Endothelial cell of umbilical vein (primary cell): ENCODE data around the gene TUBA4A. TPM values are rescaled to one million over a fixed set of nuclear protein-coding genes. Genes with fewer than 3 reads are reported as not detected.
A peak's percentile ranks its signal among the peaks of the same experiment; 100 is the strongest.

Source experiments
- BruUV-seq: library from RNA; stranded (reverse); fragments of 400-500 nt; replicated peaks from 2 replicates; lab custom pipeline; 2021; lab: Mats Ljungman, UMichigan
- CTCF ChIA-PET: fragments of 300-600, 350-600 bp; sonication (Branson Sonifier 250); formaldehyde crosslinking; loops from one replicate; lab custom pipeline; 2021; ENCODE audit warnings: antibody characterized with exemption, inconsistent platforms; lab: Charles Lee
- POLR2A ChIA-PET: fragments of 300-600, 350-600 bp; sonication (Branson Sonifier 250); formaldehyde crosslinking; loops from one replicate; lab custom pipeline; 2021; ENCODE audit warnings: antibody characterized with exemption, inconsistent platforms; lab: Charles Lee
- DNase-seq: peaks from one replicate; pipeline ENCODE4 v3.0.0-alpha.2; 2011; ENCODE audit warnings: low read depth, low spot score
- FAIRE-seq: peaks from 2 replicates; lab custom pipeline; 2011; peaks lifted over from hg19 to GRCh38; lab: Jason Lieb, UNC
- H2AFZ ChIP-seq: 2 replicates; pipeline ENCODE4 v1.6.0; 2012; ENCODE audit warnings: low read depth, low read length, control low read depth, inconsistent platforms
- H3K27ac ChIP-seq: 2 replicates; pipeline ENCODE4 v1.5.1; 2011; ENCODE audit warnings: low read depth, mild to moderate bottlenecking, control low read depth, low read length, moderate library complexity; ENCODE audit not compliant: insufficient read depth
- H3K27me3 ChIP-seq, 2 experiments: 2 replicates each; pipeline versions ENCODE4 v1.6.0 to v1.6.1; 2011; ENCODE audit warnings: low read length in 2 of 2, mixed read lengths in 1 of 2; ENCODE audit not compliant: control insufficient read depth in 2 of 2, insufficient read depth in 2 of 2
- H3K36me3 ChIP-seq, 2 experiments: 2 replicates in 1 of 2; 3 replicates in 1 of 2; pipeline ENCODE4 v1.5.1; 2011; ENCODE audit warnings: low read length in 2 of 2, mild to moderate bottlenecking in 1 of 2, moderate library complexity in 1 of 2; ENCODE audit not compliant: control insufficient read depth in 2 of 2, insufficient read depth in 2 of 2; ENCODE audit errors: extremely low read depth in 1 of 2
- H3K4me1 ChIP-seq: 3 replicates; pipeline ENCODE4 v1.5.1; 2011; ENCODE audit warnings: mild to moderate bottlenecking, low read length; ENCODE audit not compliant: control insufficient read depth, insufficient read depth; ENCODE audit errors: extremely low read depth
- H3K4me2 ChIP-seq: 2 replicates; pipeline ENCODE4 v1.6.1; 2011; ENCODE audit warnings: low read length, control low read depth, mixed read lengths; ENCODE audit not compliant: insufficient read depth
- H3K4me3 ChIP-seq, 3 experiments: fragments of 200-600 bp in 1 of 3; sonication (generic), shearing (Covaris generic) in 1 of 3; replicated peaks in 1 of 3; 2 replicates each; pipeline ENCODE4 v1.5.1; 2011 to 2016; ENCODE audit warnings: control low read depth in 3 of 3, low read length in 3 of 3, mild to moderate bottlenecking in 2 of 3, inconsistent platforms in 1 of 3, low read depth in 1 of 3, moderate library complexity in 1 of 3; ENCODE audit not compliant: insufficient read depth in 1 of 3
- H3K79me2 ChIP-seq: 2 replicates; pipeline ENCODE4 v1.6.0; 2012; ENCODE audit warnings: low read length, inconsistent platforms; ENCODE audit not compliant: control insufficient read depth, insufficient read depth
- H3K9ac ChIP-seq: replicated peaks from 2 replicates; pipeline ENCODE3; 2011; ENCODE audit warnings: low read length, control low read depth; ENCODE audit not compliant: insufficient read depth; ENCODE audit errors: extremely low read depth
- H3K9me1 ChIP-seq: replicated peaks from 3 replicates; pipeline ENCODE4 v1.6.0; 2011; ENCODE audit warnings: mild to moderate bottlenecking, low read length; ENCODE audit not compliant: control insufficient read depth, insufficient read depth; ENCODE audit errors: extremely low read depth
- H3K9me3 ChIP-seq: replicated peaks from 2 replicates; pipeline ENCODE4 v1.5.1; 2012; ENCODE audit warnings: low read length, inconsistent platforms; ENCODE audit not compliant: control insufficient read depth, insufficient read depth
- H4K20me1 ChIP-seq: replicated peaks from 2 replicates; pipeline ENCODE3; 2011; ENCODE audit warnings: mild to moderate bottlenecking, low read length; ENCODE audit not compliant: control insufficient read depth, insufficient read depth; ENCODE audit errors: extremely low read depth
- EZH2 ChIP-seq: IDR thresholded peaks from 2 replicates; pipeline ENCODE4 v1.6.1; 2012; ENCODE audit warnings: borderline replicate concordance, low read depth, mild to moderate bottlenecking, moderate library complexity, low read length, inconsistent platforms; ENCODE audit not compliant: severe bottlenecking
- FOS ChIP-seq: IDR thresholded peaks from 2 replicates; pipeline ENCODE4 v1.6.1; 2011; ENCODE audit warnings: mild to moderate bottlenecking, low read length, moderate library complexity, borderline replicate concordance; ENCODE audit not compliant: insufficient read depth
- GATA2 ChIP-seq: IDR thresholded peaks from 2 replicates; pipeline ENCODE4 v1.7.0; 2011; ENCODE audit warnings: low read depth, mild to moderate bottlenecking, moderate library complexity, mixed read lengths, low read length; ENCODE audit not compliant: insufficient read length, insufficient read depth
- JUN ChIP-seq: IDR thresholded peaks from 2 replicates; pipeline ENCODE4 v1.6.1; 2011; ENCODE audit warnings: borderline replicate concordance, low read depth; ENCODE audit not compliant: insufficient read length, insufficient read depth
- MYC ChIP-seq: IDR thresholded peaks from one replicate; pipeline ENCODE4 v1.6.1; 2011; ENCODE audit warnings: mild to moderate bottlenecking, low read depth, low read length
- POLR2A ChIP-seq: IDR thresholded peaks from 2 replicates; pipeline ENCODE4 v1.6.1; 2012; ENCODE audit warnings: low read depth, mild to moderate bottlenecking, control low read depth, low read length
- POLR2AphosphoS5 ChIP-seq: IDR thresholded peaks from 2 replicates; pipeline ENCODE4 v1.6.1; 2012; ENCODE audit warnings: low read depth, mild to moderate bottlenecking, control low read depth, low read length, moderate library complexity; ENCODE audit not compliant: insufficient read depth
- dilution Hi-C: fragments of 300-500 bp; cut with MboI; formaldehyde crosslinking; loops from one replicate; pipeline ENCODE4 v1.15.0; 2019; ENCODE audit warnings: low sequenced_read_pairs; ENCODE audit not compliant: extremely low pct_ligation_motif_present
- intact Hi-C: fragments of 100-400 bp; cut with micrococcal nuclease; formaldehyde crosslinking; loops from one replicate; pipeline ENCODE4 v1.10.0; 2022
- polyA plus RNA-seq, 4 experiments: library from polyadenylated mRNA; depleted of rRNA in 3 of 4; stranded (reverse) in 3 of 4; unstranded in 1 of 4; fragments of >200 nt; gene quantifications; 2 replicates each; pipeline versions ENCODE4 v1.2.1 to v1.2.3, GENCODE V29; 2011 to 2012; ENCODE audit warnings: missing spikeins in 1 of 4
- total RNA-seq: library from RNA; stranded (reverse); gene quantifications from 2 replicates; pipeline ENCODE4 v1.2.3, GENCODE V29; 2021
- TF ChIP-seq, protein P1 (sequence below): IDR thresholded peaks from 2 replicates; pipeline ENCODE4 v1.6.1; 2011; ENCODE audit not compliant: insufficient read depth, insufficient read length
- TF ChIP-seq, protein P2 (sequence below), 2 donors: IDR thresholded peaks; 1 replicate in 1 of 2; 2 replicates in 1 of 2; pipeline ENCODE4 v1.5.1; 2011; ENCODE audit warnings: low read length in 2 of 2, mild to moderate bottlenecking in 2 of 2, moderate library complexity in 2 of 2, control low read depth in 1 of 2, inconsistent platforms in 1 of 2, low read depth in 1 of 2; ENCODE audit not compliant: insufficient read depth in 1 of 2; ENCODE audit errors: extremely low read depth in 1 of 2

The TUBA4A gene
- total and polyA plus RNA-seq, 2 donors (not counting 3 experiments of a cell fraction or from before 2014, with no cell fraction given): 16.5 to 24.8 TPM

DNA sequence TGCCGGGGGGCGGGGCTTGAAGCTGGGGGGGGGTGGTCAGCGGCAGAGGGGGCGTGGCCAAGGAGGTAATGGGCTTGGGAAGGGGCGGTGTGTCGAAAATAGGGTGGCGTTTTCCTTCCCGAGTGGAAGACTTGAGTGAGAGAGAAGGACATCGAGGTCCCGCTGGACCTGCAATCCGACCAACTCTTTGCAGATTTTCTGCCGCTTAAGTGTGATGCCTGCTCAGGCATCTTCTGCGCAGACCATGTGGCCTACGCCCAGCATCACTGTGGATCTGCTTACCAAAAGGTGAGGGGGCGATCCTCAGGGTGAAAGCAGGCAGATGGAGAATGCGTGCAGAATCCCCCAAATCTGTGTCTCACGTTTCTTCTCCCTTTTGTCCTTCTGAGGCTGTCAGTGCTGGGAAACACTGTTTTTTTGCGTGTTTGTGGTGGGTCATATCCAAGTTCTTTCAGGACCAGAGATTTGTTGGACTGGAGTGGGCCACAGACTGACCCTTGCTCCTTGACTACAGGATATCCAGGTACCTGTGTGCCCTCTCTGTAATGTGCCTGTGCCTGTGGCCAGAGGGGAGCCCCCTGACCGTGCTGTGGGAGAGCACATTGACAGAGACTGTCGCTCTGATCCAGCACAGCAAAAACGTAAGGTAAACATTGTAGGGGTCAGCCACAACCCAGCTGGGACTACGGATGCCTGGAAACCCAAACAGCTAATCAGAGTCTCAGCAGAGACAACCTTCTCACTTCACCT lies 46.4 kb downstream of the TUBA4A start:
- BruUV-seq: TSS peak; percentile 45
- no peaks in the 10 kb centered on the region for H3K9me1 ChIP-seq
- H3K4me2 ChIP-seq: peak overlapping the region; percentile 71
- TF ChIP-seq, protein P1, sequence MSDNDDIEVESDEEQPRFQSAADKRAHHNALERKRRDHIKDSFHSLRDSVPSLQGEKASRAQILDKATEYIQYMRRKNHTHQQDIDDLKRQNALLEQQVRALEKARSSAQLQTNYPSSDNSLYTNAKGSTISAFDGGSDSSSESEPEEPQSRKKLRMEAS: no peak
- TF ChIP-seq POLR2A (no peak), JUN (no peak), POLR2AphosphoS5 (no peak), EZH2 (no peak), FOS (no peak), GATA2 (no peak), MYC (no peak)
- TF ChIP-seq, protein P2, sequence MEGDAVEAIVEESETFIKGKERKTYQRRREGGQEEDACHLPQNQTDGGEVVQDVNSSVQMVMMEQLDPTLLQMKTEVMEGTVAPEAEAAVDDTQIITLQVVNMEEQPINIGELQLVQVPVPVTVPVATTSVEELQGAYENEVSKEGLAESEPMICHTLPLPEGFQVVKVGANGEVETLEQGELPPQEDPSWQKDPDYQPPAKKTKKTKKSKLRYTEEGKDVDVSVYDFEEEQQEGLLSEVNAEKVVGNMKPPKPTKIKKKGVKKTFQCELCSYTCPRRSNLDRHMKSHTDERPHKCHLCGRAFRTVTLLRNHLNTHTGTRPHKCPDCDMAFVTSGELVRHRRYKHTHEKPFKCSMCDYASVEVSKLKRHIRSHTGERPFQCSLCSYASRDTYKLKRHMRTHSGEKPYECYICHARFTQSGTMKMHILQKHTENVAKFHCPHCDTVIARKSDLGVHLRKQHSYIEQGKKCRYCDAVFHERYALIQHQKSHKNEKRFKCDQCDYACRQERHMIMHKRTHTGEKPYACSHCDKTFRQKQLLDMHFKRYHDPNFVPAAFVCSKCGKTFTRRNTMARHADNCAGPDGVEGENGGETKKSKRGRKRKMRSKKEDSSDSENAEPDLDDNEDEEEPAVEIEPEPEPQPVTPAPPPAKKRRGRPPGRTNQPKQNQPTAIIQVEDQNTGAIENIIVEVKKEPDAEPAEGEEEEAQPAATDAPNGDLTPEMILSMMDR (IDR thresholded peaks at IDR 0.05; ENCODE audit: extremely low read depth in 1 of 2, insufficient read depth in 1 of 2, low read depth in 1 of 2, low read length in 2 of 2): no peak
- intact Hi-C loops: loop anchor here (1.0 to 2.0 kb wide), 3 partner anchors 11 to 181 kb away; partner anchors contain the start of genes ABCB6, GLB1L and STK16
- no peak overlapping the region for H3K27ac ChIP-seq
- no peaks in the 10 kb centered on the region for H3K9me3 ChIP-seq
- H3K27me3 ChIP-seq: no peaks in the 10 kb centered on the region
- DNase-seq (no peak), FAIRE-seq (no peak)
- CTCF ChIA-PET: interaction anchor here (0.6 to 3.1 kb wide), 13 partner anchors 12 to 225 kb away, joined by 3 to 14 read pairs (median 6); partner anchors contain the start of genes ANKZF1, ATG9A, CNPPD1 and DNAJB2
- dilution Hi-C loops: no loop called here
- no peaks in the 10 kb centered on the region for H3K79me2 ChIP-seq
- POLR2A ChIA-PET: interaction anchor here (0.6 kb wide), 1 partner anchor 10 kb away, joined by 4 read pairs; no protein-coding TSS in a partner anchor
- H3K9ac ChIP-seq: no peak overlapping the region
- H3K36me3 ChIP-seq: peaks cover 0 to 7% of the 10 kb centered on the region in 2 experiments
- peaks cover 18% of the 10 kb centered on the region for H3K4me1 ChIP-seq
- peak overlapping the region; percentile 7 to 83 (median 49) for H3K4me3 ChIP-seq
- H2AFZ ChIP-seq: peak overlapping the region; percentile 13
- H4K20me1 ChIP-seq: no peaks in the 10 kb centered on the region
